Upper lobe of left lung (tissue), 4 donors: ENCODE data around the gene MIA.
A peak's percentile ranks its signal among the peaks of the same experiment; 100 is the strongest.

Experiments used
- EP300 ChIP-seq, 4 donors: sonication (generic); formaldehyde crosslinking; IDR thresholded peaks; one replicate each; pipeline ENCODE4 v1.5.1; 2017; ENCODE audit warnings: antibody characterized with exemption in 4 of 4, control low read depth in 2 of 4
- POLR2A ChIP-seq, 4 donors: fragments of 450-650 bp; IDR thresholded peaks; one replicate each; pipeline ENCODE4 v1.5.1; 2016 to 2017; ENCODE audit warnings: antibody characterized with exemption in 4 of 4, mild to moderate bottlenecking in 2 of 4
- POLR2AphosphoS5 ChIP-seq, 2 donors: sonication (generic); formaldehyde crosslinking; IDR thresholded peaks; one replicate each; pipeline ENCODE4 v1.5.1; 2017; ENCODE audit warnings: antibody characterized with exemption in 2 of 2
- TF ChIP-seq, protein P1 (sequence below), 6 experiments: fragments of 450-650 bp in 4 of 6; fragments of 200-600 bp in 2 of 6; sonication (generic) in 2 of 6; IDR thresholded peaks; one replicate each; pipeline ENCODE4 v1.5.1; 2016 to 2019; ENCODE audit warnings: antibody characterized with exemption in 6 of 6

DNA sequence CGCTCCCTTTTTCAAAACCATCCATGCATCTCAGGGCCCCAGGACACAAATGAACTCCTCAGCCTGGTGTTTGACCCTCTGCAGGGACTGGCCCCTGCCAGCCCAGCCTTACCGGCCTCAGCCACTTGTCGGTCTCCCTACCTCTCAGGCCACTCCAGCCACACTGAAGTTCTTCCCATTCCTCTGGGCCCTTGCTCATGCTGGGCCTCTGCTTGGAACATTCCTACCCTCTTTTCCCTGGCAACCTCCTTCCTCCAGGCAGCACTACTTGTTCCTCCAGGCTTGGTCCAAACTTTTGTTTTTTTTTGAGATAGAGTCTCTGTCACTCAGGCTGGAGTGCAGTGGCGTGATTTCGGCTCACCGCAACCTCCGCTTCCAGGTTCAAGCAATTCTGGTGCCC, 16.0 kb downstream of the MIA start:
- TF ChIP-seq POLR2A (IDR thresholded peaks at IDR 0.05) (peak in 1 of 4 donors; percentile 35), POLR2AphosphoS5 (IDR thresholded peaks at IDR 0.05) (peak in 1 of 2 donors; percentile 61), EP300 (IDR thresholded peaks at IDR 0.05) (peak in 2 of 4 donors; percentile 36 to 76)
- TF ChIP-seq, protein P1, sequence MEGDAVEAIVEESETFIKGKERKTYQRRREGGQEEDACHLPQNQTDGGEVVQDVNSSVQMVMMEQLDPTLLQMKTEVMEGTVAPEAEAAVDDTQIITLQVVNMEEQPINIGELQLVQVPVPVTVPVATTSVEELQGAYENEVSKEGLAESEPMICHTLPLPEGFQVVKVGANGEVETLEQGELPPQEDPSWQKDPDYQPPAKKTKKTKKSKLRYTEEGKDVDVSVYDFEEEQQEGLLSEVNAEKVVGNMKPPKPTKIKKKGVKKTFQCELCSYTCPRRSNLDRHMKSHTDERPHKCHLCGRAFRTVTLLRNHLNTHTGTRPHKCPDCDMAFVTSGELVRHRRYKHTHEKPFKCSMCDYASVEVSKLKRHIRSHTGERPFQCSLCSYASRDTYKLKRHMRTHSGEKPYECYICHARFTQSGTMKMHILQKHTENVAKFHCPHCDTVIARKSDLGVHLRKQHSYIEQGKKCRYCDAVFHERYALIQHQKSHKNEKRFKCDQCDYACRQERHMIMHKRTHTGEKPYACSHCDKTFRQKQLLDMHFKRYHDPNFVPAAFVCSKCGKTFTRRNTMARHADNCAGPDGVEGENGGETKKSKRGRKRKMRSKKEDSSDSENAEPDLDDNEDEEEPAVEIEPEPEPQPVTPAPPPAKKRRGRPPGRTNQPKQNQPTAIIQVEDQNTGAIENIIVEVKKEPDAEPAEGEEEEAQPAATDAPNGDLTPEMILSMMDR (IDR thresholded peaks at IDR 0.05), result no peak
